Peyer's patch (tissue), 4 donors: Measurements from ENCODE around the gene C1QC.

Experiments
- CTCF ChIP-seq, 6 experiments: fragments of 450-650 bp in 4 of 6; fragments of 200-600 bp in 2 of 6; sonication (generic) in 1 of 6; IDR thresholded peaks; one replicate each; pipeline ENCODE4 v1.5.1; 2017 to 2019; ENCODE audit warnings: antibody characterized with exemption in 6 of 6, mild to moderate bottlenecking in 3 of 6, moderate library complexity in 1 of 6
- POLR2A ChIP-seq, 2 donors: fragments of 450-650 bp; IDR thresholded peaks; one replicate each; pipeline ENCODE4 v1.5.1; 2017; ENCODE audit warnings: antibody characterized with exemption in 2 of 2, mild to moderate bottlenecking in 2 of 2, moderate library complexity in 2 of 2

- TF ChIP-seq CTCF (IDR thresholded peaks at IDR 0.05) (no peak), POLR2A (IDR thresholded peaks at IDR 0.05) (no peak)
Observed at GRCh38 chr1:22598736-22599135, 44.7 kb upstream of the C1QC start.
